ENCODE results near the gene GSAP.

DNA sequence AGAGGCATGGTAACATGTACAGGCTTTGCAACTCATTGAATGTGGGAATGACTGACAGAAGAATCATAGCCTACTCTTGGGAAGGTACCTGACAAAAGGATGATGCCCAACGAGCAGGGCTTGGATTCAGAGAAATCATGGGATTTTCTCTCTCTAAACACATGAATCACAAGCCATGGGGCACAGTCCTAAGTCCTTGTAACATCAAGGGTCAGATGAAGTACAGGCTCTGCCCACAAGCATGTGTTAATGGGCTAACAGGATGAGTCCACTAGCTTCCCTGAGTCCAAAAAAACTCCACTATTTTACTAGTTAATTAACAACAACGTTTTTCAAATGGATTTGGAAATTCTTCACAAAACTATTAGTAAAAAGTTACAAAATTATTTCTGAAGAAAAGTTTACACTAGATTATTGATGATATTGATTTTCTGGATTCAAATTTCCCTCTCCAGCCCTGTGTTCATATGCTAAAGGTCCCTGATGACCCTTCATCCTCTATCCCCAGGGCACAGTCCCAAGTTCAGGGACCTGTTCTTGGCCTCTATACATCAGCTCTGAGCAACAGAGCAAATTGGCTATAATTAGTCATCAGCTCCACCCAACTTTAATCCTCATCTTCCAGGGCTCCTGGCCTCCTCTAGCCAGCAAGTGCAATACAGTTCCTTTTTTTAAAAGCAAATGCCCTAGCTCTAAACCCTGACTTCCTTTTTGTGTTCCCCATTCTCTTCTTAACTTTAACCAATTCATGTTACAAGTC lies 99.8 kb downstream of the GSAP start:
- TF ChIP-seq, protein P1, sequence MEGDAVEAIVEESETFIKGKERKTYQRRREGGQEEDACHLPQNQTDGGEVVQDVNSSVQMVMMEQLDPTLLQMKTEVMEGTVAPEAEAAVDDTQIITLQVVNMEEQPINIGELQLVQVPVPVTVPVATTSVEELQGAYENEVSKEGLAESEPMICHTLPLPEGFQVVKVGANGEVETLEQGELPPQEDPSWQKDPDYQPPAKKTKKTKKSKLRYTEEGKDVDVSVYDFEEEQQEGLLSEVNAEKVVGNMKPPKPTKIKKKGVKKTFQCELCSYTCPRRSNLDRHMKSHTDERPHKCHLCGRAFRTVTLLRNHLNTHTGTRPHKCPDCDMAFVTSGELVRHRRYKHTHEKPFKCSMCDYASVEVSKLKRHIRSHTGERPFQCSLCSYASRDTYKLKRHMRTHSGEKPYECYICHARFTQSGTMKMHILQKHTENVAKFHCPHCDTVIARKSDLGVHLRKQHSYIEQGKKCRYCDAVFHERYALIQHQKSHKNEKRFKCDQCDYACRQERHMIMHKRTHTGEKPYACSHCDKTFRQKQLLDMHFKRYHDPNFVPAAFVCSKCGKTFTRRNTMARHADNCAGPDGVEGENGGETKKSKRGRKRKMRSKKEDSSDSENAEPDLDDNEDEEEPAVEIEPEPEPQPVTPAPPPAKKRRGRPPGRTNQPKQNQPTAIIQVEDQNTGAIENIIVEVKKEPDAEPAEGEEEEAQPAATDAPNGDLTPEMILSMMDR (IDR thresholded peaks at IDR 0.05): no peak
- TF ChIP-seq EZH2 (IDR thresholded peaks at IDR 0.05; ENCODE audit: borderline replicate concordance, insufficient read depth, low read depth, low read length, poor library complexity, severe bottlenecking): no peak

Data from B cell (primary cell).